Posterior cingulate gyrus (tissue), 11 donors: ENCODE data around the gene PLK1.
A peak's percentile ranks its signal among the peaks of the same experiment; 100 is the strongest.

ENCODE experiments used
- DNase-seq, 10 donors: peaks; one replicate each; pipeline versions ENCODE4 v3.0.0 to v3.0.0-alpha.2; 2020 to 2021; ENCODE audit warnings: mixed read lengths in 3 of 10
- intact Hi-C: fragments of 100-400 bp; cut with DNase I; formaldehyde crosslinking; loops from one replicate; pipeline ENCODE4 v1.15.1; 2023

The PLK1 gene

GRCh38 chr16:23679274-23679985 is 741 bp downstream of the PLK1 start:
- intact Hi-C loops = no loop called here
- DNase-seq = peak in 1 of 10 donors; percentile 60

- intact Hi-C loops = no loop called here
- DNase-seq = peak in 1 of 10 donors; percentile 69
These were observed 1.3 kb downstream of the PLK1 start for GRCh38 chr16:23679986-23680336.

GRCh38 chr16:23682181-23682580 is 3.5 kb downstream of the PLK1 start:
- intact Hi-C loops = no loop called here
- DNase-seq = no peak

- DNase-seq = no peak
- intact Hi-C loops = no loop called here
These were observed 4.8 kb downstream of the PLK1 start for GRCh38 chr16:23683487-23683886.

- no peak for DNase-seq
- intact Hi-C loops = no loop called here
These were observed 8.5 kb downstream of the PLK1 start for GRCh38 chr16:23687034-23687808.

- no peak for DNase-seq
- intact Hi-C loops = no loop called here
These were observed 10.9 kb downstream of the PLK1 start for GRCh38 chr16:23689442-23690187.

- intact Hi-C loops = no loop called here
- no peak for DNase-seq
These were observed 12.2 kb downstream of the PLK1 start for GRCh38 chr16:23690771-23691482.

- intact Hi-C loops = no loop called here
- no peak for DNase-seq
These were observed 12.9 kb downstream of the PLK1 start for GRCh38 chr16:23691483-23692189.

GRCh38 chr16:23692190-23692837 is 13.6 kb downstream of the PLK1 start:
- peak in 1 of 10 donors; percentile 18 for DNase-seq
- intact Hi-C loops = no loop called here

- intact Hi-C loops = no loop called here
These were observed 15.6 kb downstream of the PLK1 start for GRCh38 chr16:23694265-23694643.

GRCh38 chr16:23694644-23695373 is 16.1 kb downstream of the PLK1 start:
- DNase-seq = no peak
- intact Hi-C loops = no loop called here

More at GRCh38 chr16:23694265-23694643, 15.6 kb downstream of the PLK1 start:
- no peak for DNase-seq

GRCh38 chr16:23695756-23696155 is 17.1 kb downstream of the PLK1 start:
- no peak for DNase-seq
- intact Hi-C loops = no loop called here

GRCh38 chr16:23699100-23699499 is 20.4 kb downstream of the PLK1 start:
- intact Hi-C loops = no loop called here
- DNase-seq = no peak

- intact Hi-C loops = no loop called here
- no peak for DNase-seq
These were observed 21.4 kb downstream of the PLK1 start for GRCh38 chr16:23700093-23700492.

- DNase-seq = peak in 1 of 10 donors; percentile 35
- intact Hi-C loops = no loop called here
These were observed 21.8 kb downstream of the PLK1 start for GRCh38 chr16:23700509-23700908.

- intact Hi-C loops = no loop called here
These were observed 22.4 kb downstream of the PLK1 start for GRCh38 chr16:23701045-23701444.

GRCh38 chr16:23702951-23703350 is 24.3 kb downstream of the PLK1 start:
- no peak for DNase-seq
- intact Hi-C loops = no loop called here

More at GRCh38 chr16:23701045-23701444, 22.4 kb downstream of the PLK1 start:
- DNase-seq = peak in 1 of 10 donors; percentile 5

- peak in 1 of 10 donors; percentile 81 for DNase-seq
- intact Hi-C loops = no loop called here
These were observed 26.3 kb downstream of the PLK1 start for GRCh38 chr16:23704772-23705516.
